Brain microvascular endothelial cell (primary cell): ENCODE results near the gene PGGHG.

ENCODE experiments used
- DNase-seq: peaks from one replicate; pipeline ENCODE4 v3.0.0-alpha.2; 2020
- H3K27ac ChIP-seq: fragments of 250-450 bp; sonication (Bioruptor Pico); 2 replicates; pipeline ENCODE4 v1.5.1; 2020; ENCODE audit warnings: mild to moderate bottlenecking, moderate library complexity
- H3K27me3 ChIP-seq: fragments of 250-450 bp; sonication (Bioruptor Pico); replicated peaks from 2 replicates; pipeline ENCODE4 v1.5.1; 2020; ENCODE audit warnings: mild to moderate bottlenecking
- H3K36me3 ChIP-seq: fragments of 250-450 bp; sonication (Bioruptor Pico); replicated peaks from 2 replicates; pipeline ENCODE4 v1.5.1; 2020; ENCODE audit warnings: mild to moderate bottlenecking
- H3K4me3 ChIP-seq: 2 replicates; pipeline ENCODE4 v1.5.1; 2011; ENCODE audit warnings: low read depth, mild to moderate bottlenecking, control low read depth, low read length, moderate library complexity
- in situ Hi-C: cut with HindIII; loops from 2 replicates; pipeline ENCODE4 v1.10.0; 2017; ENCODE audit warnings: low sequenced_read_pairs, low pct_ligation_motif_present
- TF ChIP-seq, protein P1 (sequence below): IDR thresholded peaks from 2 replicates; pipeline ENCODE4 v1.5.1; 2011; ENCODE audit warnings: low read depth, mild to moderate bottlenecking, moderate library complexity, low read length, control low read depth, inconsistent platforms; ENCODE audit errors: missing control alignments

Gene PGGHG

DNA sequence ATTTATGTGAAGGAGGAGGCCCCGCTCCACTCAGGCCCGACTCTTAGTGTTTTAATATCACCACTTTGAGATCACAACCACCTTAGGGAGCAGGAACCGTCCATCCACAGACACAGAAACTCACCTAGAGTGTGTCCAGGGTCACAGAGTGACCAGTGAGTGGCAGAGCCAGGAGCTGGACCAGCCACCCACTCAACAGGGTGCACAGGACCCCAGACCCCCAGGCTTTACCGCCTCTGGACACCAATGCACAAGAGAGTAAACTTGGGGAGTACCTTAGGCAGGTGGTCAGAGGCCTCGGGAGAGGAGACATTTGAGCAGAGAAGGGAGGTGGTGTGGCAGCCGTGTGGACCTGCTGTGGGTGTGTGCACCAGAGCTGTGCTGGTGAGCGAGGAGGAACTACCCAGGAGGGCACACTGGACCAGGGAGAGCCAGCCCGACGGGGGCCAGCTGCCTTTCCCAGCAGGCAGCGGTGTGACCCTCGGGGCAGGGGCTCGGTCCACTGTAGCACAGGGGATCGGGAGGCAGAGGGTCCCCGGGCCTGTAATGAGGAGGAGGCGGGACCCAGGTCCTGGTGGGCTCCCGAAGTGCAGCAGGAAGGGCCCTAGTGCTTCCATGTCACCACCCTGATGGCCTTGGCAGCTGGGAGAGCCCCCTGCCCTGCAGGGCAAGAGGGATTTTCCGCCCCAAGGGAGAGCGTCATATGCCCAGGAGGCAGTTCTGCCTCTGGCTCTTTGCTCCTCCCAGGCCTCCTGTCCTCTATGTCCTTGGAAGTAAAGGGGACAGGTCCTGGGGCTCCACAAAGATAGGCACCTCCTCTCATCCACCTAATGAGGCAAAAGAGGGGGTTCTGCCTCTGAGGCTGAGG is 18.2 kb upstream of the PGGHG start:
- no peak overlapping the region for H3K4me3 ChIP-seq
- TF ChIP-seq, protein P1, sequence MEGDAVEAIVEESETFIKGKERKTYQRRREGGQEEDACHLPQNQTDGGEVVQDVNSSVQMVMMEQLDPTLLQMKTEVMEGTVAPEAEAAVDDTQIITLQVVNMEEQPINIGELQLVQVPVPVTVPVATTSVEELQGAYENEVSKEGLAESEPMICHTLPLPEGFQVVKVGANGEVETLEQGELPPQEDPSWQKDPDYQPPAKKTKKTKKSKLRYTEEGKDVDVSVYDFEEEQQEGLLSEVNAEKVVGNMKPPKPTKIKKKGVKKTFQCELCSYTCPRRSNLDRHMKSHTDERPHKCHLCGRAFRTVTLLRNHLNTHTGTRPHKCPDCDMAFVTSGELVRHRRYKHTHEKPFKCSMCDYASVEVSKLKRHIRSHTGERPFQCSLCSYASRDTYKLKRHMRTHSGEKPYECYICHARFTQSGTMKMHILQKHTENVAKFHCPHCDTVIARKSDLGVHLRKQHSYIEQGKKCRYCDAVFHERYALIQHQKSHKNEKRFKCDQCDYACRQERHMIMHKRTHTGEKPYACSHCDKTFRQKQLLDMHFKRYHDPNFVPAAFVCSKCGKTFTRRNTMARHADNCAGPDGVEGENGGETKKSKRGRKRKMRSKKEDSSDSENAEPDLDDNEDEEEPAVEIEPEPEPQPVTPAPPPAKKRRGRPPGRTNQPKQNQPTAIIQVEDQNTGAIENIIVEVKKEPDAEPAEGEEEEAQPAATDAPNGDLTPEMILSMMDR: no peak
- DNase-seq: no peak

DNA sequence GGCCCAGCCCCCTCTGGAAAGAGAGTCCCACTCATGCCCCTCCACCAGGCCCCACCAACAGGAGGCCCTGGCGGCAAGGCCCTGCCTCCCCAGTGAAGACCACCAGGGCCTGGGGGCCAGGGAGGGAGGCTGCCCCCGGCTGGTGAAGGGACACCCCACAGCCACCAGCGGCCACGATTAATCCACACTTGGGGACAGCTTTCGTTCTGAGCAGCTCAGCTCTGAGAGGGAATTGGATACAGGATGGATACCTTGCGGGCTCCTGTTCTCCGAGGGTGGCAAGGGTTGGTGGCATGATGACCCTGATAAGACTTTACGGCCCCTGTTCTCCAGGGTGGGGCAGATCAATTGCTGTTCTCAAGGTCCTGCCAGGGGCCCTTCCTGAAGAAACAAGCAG is 17.6 kb upstream of the PGGHG start:
- TF ChIP-seq, protein P1: no peak
- peaks cover 2% of the 10 kb centered on the region for H3K27me3 ChIP-seq
- H3K36me3 ChIP-seq: no peaks in the 10 kb centered on the region
- no peak overlapping the region for H3K4me3 ChIP-seq
- no peak for DNase-seq
- no peak overlapping the region for H3K27ac ChIP-seq
- in situ Hi-C loops: no loop called here

More for the DNA sequence above, 18.2 kb upstream of the PGGHG start:
- Histone ChIP-seq H3K27ac (no peak overlapping the region), H3K36me3 (no peaks in the 10 kb centered on the region), H3K27me3 (no peaks in the 10 kb centered on the region)
- in situ Hi-C loops: no loop called here

DNA sequence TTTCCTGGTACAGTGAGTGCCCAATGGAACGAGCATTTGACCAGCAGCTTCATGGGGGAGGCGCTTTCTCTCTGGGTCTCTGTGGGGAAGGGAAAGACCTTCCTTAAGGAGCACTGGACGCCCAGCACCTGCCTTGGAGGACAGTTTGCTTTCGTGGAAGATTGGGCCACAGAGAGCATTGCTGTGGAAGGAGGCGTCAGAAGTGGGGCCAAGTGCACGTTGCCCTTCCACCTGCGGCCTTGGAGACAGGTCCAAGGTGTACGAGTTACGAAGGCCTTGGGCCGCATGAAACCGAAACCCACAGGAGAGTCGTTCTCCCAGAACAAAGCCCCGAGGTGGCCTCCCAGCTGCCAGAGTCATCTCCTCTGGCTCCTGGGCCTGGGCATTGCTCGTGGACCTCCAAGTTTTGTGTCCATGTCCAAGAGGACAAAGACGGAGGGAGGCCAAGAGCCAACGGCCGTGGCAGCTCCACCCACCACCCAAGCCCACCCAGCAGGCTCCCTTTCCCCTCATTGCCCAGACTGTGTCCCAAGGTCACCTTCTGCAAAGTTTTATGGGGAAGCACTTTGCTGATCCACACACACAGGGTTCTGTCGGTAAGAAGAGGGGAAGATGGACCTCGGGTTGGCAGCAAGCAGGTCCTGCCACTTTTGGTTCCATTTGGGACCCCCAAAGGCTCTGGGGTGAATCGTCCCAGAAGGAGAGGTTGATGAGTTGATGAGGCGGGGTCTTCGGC is 16.6 kb upstream of the PGGHG start:
- Histone ChIP-seq H3K27ac (no peak overlapping the region), H3K36me3 (no peaks in the 10 kb centered on the region), H3K4me3 (no peak overlapping the region), H3K27me3 (peaks cover 5% of the 10 kb centered on the region)
- TF ChIP-seq, protein P1: no peak
- in situ Hi-C loops: no loop called here
- no peak for DNase-seq

DNA sequence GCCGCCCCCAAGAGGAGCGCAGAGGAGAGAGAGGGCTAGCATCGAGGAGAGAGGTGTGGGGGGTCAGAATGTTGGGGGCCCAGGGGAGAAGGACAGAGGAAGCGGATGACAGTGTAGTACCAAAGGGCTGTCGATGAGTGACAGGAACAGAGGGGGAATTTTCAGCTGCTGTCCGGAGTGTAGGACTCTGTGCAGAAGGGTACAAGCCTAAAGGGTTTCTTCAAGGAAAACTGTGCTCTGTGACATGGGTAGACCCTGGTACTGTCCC is 16.1 kb upstream of the PGGHG start:
- Histone ChIP-seq H3K27ac (no peak overlapping the region), H3K27me3 (peaks cover 6% of the 10 kb centered on the region), H3K4me3 (no peak overlapping the region), H3K36me3 (no peaks in the 10 kb centered on the region)
- DNase-seq: no peak
- in situ Hi-C loops: no loop called here
- TF ChIP-seq, protein P1: no peak

DNA sequence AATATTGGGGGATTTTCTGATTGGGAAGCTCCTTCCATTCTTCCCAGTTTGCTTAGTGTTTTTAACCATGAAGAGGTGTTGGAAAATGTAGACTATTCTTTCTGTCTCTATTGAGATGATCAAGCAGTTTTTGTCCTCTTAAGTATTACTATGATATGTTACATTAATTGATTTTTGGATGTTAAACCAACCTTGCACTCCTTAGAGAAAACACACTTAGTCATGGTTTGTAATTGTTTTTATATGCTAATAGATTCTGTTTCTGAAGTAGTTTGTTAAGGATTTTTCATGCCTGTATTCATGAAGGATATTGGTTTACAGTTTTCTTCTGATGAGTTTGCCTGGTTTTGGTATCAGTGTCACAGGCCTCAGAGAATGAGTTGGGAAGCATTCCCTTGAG is 12.7 kb upstream of the PGGHG start:
- DNase-seq: no peak
- in situ Hi-C loops: no loop called here
- TF ChIP-seq, protein P1: no peak
- no peak overlapping the region for H3K27ac ChIP-seq
- H3K36me3 ChIP-seq: no peaks in the 10 kb centered on the region
- peaks cover 38% of the 10 kb centered on the region for H3K27me3 ChIP-seq
- H3K4me3 ChIP-seq: no peak overlapping the region
